GM19193 (cell line): Measurements from ENCODE around the gene RIBC2.

ENCODE experiments used
- POLR2A ChIP-seq: IDR thresholded peaks from 4 replicates; pipeline ENCODE4 v1.6.1; 2011; ENCODE audit not compliant: insufficient read depth, insufficient read length; ENCODE audit errors: extremely low read depth

The RIBC2 gene

DNA sequence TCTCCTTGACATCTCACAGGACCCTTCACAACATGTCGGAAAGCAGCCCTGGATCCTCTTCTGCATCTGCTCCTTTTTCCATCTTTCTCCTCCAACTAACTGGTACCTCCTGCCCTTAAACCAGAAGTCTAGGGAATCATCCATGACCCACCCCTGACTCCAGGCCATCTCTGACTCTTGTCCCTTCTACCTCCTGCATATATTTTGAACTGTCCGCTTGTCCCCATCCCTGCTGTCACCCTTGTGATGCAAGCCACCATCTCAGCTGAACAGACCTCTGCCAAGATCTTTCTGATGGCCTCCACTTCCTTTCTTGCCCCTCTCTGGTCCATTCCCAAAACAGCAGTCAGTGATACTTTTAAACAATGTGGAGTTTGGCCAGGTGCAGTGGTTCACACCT is 7.0 kb downstream of the RIBC2 start:
- TF ChIP-seq POLR2A = no peak

GRCh38 chr22:45421349-45422055 is 8.0 kb downstream of the RIBC2 start:
- TF ChIP-seq POLR2A = no peak

DNA sequence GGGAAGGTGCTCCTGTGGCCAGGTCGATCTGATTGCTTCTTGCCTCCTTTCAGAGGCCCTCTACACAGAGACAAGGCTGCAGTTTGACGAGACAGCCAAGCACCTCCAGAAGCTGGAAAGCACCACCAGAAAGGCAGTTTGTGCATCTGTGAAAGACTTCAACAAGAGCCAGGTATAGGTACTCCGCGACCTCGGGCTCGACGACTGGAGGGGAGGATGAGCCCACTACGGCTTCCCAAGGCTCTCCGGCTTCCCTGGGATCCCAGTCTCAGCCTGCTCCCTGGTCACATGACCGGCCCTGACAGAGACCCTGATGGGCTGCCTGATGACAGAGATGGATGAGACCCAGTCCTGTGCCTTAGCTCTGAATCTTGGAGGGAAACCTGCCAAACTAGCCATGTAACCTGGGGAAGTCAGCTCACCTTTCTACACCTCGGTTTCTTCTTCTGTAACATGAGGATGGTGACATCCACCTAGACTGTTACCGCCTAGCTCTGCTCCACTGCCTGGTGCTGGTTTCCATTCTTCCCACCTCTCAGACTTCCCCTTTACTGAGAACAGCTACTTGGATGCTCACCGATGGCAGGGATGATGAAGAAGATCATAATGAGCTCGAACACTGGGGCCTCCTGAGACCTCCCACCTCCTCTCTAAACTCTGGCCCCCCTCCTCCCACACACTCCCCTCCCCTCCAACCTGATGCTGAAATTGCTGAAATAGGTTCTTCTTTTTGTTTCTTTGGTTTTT is 8.9 kb downstream of the RIBC2 start:
- TF ChIP-seq POLR2A = no peak

GRCh38 chr22:45423524-45423923 is 10.0 kb downstream of the RIBC2 start:
- TF ChIP-seq POLR2A = no peak

DNA sequence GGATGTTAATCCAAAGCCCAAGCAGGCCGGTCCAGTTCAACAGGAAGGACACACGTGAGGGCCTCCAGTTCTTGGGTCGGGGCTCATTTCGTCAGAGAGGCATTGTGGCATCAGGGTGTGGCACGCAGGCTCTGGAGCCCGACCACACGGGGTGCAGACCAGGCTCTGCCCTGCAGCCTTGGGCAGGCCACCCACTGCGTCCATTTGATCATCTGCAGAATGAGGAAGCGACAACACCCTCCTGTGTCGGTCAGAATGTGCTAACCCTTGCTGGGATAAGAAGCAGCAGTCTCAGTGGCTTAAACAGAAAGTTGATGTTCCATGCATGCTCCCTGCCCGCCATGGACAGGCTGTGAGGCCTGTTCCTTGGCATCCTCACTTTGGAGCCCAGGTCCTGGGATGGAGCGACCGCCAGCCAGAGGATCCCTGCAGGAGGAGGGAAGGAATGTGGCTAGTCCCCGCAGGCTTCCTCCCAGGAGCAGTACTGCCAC is 10.8 kb downstream of the RIBC2 start:
- TF ChIP-seq POLR2A = no peak

DNA sequence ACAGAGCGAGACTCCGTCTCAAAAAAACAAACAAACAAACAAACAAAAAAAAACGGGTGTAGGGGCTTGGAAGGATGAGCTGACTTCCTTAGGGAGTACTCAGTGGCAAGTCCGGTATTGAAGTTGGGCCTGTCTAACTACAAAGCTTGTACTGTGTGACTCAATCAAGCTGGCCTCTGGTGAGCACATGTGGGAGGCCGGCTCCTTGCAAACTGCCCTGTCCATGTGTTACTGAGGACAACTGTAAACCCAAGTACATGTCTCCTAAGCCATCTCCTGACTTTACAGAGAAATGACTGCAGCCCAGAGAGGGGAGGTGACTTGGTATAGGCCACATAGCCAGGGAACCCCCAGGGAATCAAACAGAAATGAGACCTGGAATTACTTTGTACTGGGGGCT is 11.6 kb downstream of the RIBC2 start:
- TF ChIP-seq POLR2A = no peak

DNA sequence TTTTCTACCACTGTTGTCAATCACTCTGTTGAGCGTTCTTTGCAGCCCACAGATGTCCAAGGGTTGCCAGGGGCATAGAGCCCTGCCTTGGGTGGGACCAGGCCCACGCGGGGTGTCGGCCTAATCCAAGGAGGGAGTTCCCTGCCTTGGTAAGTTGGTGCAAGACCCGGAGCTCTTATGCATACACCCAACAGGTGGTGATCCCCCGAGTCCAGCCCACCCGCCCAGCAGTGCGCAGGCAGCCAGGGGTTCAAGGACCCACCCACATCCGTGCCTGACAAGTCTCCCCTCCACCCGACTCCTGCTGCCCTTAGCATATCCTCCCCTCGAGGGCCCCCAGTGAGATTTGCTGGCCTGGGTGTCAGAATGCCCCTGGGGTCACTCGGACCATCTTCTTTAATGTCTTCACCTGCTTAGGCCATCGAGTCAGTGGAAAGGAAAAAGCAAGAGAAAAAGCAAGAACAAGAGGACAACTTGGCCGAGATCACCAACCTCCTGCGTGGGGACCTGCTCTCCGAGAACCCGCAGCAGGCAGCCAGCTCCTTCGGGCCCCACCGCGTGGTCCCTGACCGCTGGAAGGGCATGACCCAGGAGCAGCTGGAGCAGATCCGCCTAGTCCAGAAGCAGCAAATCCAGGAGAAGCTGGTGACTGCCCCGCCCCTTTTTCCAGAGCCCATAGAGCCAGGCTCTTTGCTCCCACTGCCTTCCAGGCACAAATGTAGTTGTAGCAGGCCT is 12.2 kb downstream of the RIBC2 start:
- no peak for TF ChIP-seq POLR2A

- TF ChIP-seq POLR2A = no peak
These were observed 12.9 kb downstream of the RIBC2 start for GRCh38 chr22:45426387-45426786.

DNA sequence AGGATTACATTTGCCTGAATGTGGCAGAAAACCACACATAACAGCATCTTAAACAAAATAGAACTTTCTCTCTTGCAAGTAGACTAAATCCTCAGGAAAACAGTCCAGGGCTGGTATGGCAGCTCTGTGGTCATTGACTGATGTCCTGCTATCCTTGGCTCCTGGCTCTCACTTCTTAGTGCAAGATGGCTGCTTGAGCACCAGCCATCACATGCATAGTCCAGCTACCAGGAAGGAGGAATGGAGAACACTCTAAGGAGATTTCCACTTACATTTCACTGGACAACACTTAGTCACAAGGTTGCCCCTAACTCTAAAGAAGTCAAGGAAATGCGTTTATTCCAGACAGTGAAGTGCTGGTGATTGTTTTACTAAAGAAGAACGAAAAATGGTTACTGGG is 13.6 kb downstream of the RIBC2 start:
- TF ChIP-seq POLR2A = no peak

GRCh38 chr22:45428391-45429385 is 15.2 kb downstream of the RIBC2 start:
- no peak for TF ChIP-seq POLR2A

DNA sequence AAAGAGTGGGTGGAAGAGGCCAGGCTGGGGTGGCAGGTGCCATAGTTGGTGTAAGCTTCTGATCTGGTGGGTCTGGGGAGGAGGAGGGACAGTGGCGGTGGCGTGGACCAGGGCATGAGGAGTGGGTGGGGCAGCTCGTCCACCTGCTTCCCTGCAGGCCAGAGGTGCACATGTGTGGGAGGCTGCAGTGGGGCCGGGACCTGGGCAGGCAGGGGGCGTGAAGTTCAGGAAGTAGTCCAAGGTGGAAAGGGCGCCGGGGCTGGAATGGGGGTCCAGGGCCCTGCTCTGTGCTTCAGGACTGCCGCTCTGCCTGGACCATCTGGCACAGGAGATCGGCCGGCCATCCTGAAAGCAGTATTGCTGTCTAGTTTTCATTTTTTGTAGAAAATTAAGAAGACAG is 15.9 kb downstream of the RIBC2 start:
- no peak for TF ChIP-seq POLR2A

DNA sequence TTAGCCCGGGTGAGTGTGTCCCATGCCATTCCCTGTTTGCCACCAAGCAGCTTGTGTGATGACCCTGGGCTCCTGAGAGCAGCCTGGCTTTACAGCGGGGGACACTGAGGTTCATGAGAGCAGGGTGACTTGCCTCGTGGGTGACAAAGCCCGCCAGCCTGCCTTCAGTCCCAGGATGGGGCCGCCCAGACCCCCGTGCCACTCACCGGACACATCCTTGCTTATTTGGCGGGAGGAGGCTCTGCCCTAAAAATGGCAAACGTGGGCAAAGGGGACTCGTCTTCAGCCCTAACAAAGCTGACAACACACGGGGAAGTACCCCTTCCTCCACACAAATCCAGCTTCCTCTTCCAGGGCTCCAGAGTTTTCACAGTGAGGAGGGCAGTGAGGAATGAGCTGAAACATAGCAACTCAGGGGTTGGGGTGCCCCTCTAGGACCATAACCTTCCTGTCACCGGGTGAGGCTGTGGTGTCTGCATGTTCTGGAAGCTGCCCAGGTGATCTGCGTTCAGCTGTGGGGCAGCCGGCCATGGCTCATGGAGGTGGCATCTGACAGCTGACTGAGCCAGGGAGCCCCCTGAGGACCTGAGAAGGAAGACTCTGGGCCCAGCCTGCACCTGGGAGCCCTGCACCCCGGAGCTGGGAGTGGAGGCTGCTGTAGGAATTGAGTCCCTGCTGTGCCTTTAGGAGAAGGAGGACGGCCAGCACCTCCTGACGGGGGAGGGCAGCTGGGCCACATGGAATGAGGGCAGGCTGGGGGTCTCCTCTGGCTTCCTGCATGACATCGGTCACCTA is 16.7 kb downstream of the RIBC2 start:
- TF ChIP-seq POLR2A = no peak

- no peak for TF ChIP-seq POLR2A
These were observed 17.4 kb downstream of the RIBC2 start for GRCh38 chr22:45430871-45431270.

GRCh38 chr22:45434981-45435380 is 21.5 kb downstream of the RIBC2 start:
- TF ChIP-seq POLR2A = no peak
